K562 (cell line): ENCODE data around the gene CYB5D1. TPM values are rescaled to one million over a fixed set of nuclear protein-coding genes. Genes with fewer than 3 reads are reported as not detected.

ENCODE experiments used
- CBFB ChIP-seq: sonication (generic); formaldehyde crosslinking; IDR thresholded peaks from 2 replicates; pipeline ENCODE4 v1.4.0; 2020; ENCODE audit warnings: mild to moderate bottlenecking, missing genetic modification reagents
- CC2D1A ChIP-seq: fragments of 450-650 bp; IDR thresholded peaks from 2 replicates; pipeline ENCODE4 v1.6.1; 2017; ENCODE audit warnings: mild to moderate bottlenecking
- EP400 ChIP-seq: fragments of 450-650 bp; IDR thresholded peaks from 2 replicates; pipeline ENCODE4 v1.6.1; 2017; ENCODE audit warnings: antibody characterized with exemption, mild to moderate bottlenecking, moderate library complexity
- ERF ChIP-seq: fragments of 450-650 bp; formaldehyde crosslinking; IDR thresholded peaks from 2 replicates; pipeline ENCODE4 v1.4.0; 2020; ENCODE audit warnings: mild to moderate bottlenecking, mixed read lengths
- MAX ChIP-seq: sonication (generic); formaldehyde crosslinking; IDR thresholded peaks from 2 replicates; pipeline ENCODE4 v1.9.0; 2022; ENCODE audit warnings: mild to moderate bottlenecking, missing genetic modification reagents
- MLX ChIP-seq, 2 experiments: fragments of 450-650 bp in 1 of 2; sonication (generic) in 1 of 2; formaldehyde crosslinking; conservative IDR thresholded peaks; 2 replicates each; pipeline versions ENCODE4 v1.4.0 to v1.8.1; 2020 to 2022; ENCODE audit warnings: mild to moderate bottlenecking in 1 of 2, missing genetic modification reagents in 1 of 2
- MXI1 ChIP-seq: IDR thresholded peaks from 2 replicates; pipeline ENCODE4 v1.6.1; 2011; ENCODE audit warnings: low read depth, mild to moderate bottlenecking, improper control_type of control experiment, low read length
- NCOA2 ChIP-seq, 2 experiments: fragments of 450-650 bp; IDR thresholded peaks; 2 replicates each; pipeline ENCODE4 v1.6.1; 2018; ENCODE audit warnings: mild to moderate bottlenecking in 2 of 2, moderate library complexity in 1 of 2; ENCODE audit not compliant: partially characterized antibody in 2 of 2
- NFRKB ChIP-seq: fragments of 450-650 bp; IDR thresholded peaks from 2 replicates; pipeline ENCODE4 v1.6.1; 2016; ENCODE audit warnings: low read depth
- PTBP1 ChIP-seq: fragments of 200-400 bp; formaldehyde crosslinking; IDR thresholded peaks from 2 replicates; pipeline ENCODE4 v1.6.1; 2017; ENCODE audit warnings: low read depth, low read length
- SIRT6 ChIP-seq: IDR thresholded peaks from one replicate; pipeline ENCODE4 v1.6.1; 2012; ENCODE audit warnings: low read depth, mild to moderate bottlenecking, control low read depth, inconsistent platforms, low read length, moderate library complexity
- TAF9B ChIP-seq: fragments of 450-650 bp; IDR thresholded peaks from 2 replicates; pipeline ENCODE4 v1.6.1; 2018; ENCODE audit warnings: mild to moderate bottlenecking; ENCODE audit not compliant: partially characterized antibody
- TSHZ1 ChIP-seq: fragments of 250-450 bp; sonication (Bioruptor Pico); IDR thresholded peaks from 2 replicates; pipeline ENCODE4 v1.4.0; 2020; ENCODE audit warnings: mild to moderate bottlenecking, moderate library complexity
- ZNF277 ChIP-seq: fragments of 250-450 bp; sonication (Bioruptor Pico); IDR thresholded peaks from 2 replicates; pipeline ENCODE4 v1.8.0; 2022; ENCODE audit warnings: inconsistent platforms, mild to moderate bottlenecking, moderate library complexity, borderline replicate concordance
- ZNF583 ChIP-seq: fragments of 250-450 bp; sonication (Bioruptor Pico); IDR thresholded peaks from 2 replicates; pipeline ENCODE4 v1.4.0; 2020
- polyA plus RNA-seq, 8 experiments: library from polyadenylated mRNA; depleted of rRNA in 4 of 8; stranded (reverse) in 5 of 8; unstranded in 3 of 8; fragments of >200 nt; fragmentation: Nextera tagmentation in 2 of 8; fragmentation: Illumina TruSeq in 1 of 8; extraction: Ambion mirVana in 2 of 8; extraction: Trizol in 1 of 8; gene quantifications; 2 replicates each; pipeline versions ENCODE4 v1.2.1 to v1.2.3, GENCODE V29; 2011 to 2014; ENCODE audit warnings: inconsistent platforms in 1 of 8, missing spikeins in 1 of 8
- total RNA-seq, 7 experiments: library from RNA; depleted of rRNA in 6 of 7; stranded (reverse); fragments of >200 nt in 6 of 7; fragmentation: Illumina TruSeq in 2 of 7; extraction: Trizol in 2 of 7; gene quantifications; 2 replicates each; pipeline versions ENCODE4 v1.2.1 to v1.2.3, GENCODE V29; 2011 to 2021; ENCODE audit warnings: low replicate concordance in 1 of 7
- TF ChIP-seq, protein P1 (sequence below): sonication (generic); formaldehyde crosslinking; IDR thresholded peaks from 2 replicates; pipeline ENCODE4 v1.8.1; 2022; ENCODE audit warnings: missing genetic modification reagents
- TF ChIP-seq, protein P2 (sequence below), 2 experiments: fragments of 450-650 bp in 1 of 2; IDR thresholded peaks; 2 replicates each; pipeline ENCODE4 v1.6.1; 2011 to 2017; ENCODE audit warnings: low read depth in 2 of 2, antibody characterized with exemption in 1 of 2, borderline replicate concordance in 1 of 2, low read length in 1 of 2, mild to moderate bottlenecking in 1 of 2, mixed read lengths in 1 of 2; ENCODE audit not compliant: control insufficient read depth in 1 of 2

CYB5D1 gene
- total and polyA plus RNA-seq, 9 of the 15 experiments (the other 6 are each of a cell fraction or from before 2014, with no cell fraction given), result 2.4 to 7.9 (median 5.7) TPM

DNA sequence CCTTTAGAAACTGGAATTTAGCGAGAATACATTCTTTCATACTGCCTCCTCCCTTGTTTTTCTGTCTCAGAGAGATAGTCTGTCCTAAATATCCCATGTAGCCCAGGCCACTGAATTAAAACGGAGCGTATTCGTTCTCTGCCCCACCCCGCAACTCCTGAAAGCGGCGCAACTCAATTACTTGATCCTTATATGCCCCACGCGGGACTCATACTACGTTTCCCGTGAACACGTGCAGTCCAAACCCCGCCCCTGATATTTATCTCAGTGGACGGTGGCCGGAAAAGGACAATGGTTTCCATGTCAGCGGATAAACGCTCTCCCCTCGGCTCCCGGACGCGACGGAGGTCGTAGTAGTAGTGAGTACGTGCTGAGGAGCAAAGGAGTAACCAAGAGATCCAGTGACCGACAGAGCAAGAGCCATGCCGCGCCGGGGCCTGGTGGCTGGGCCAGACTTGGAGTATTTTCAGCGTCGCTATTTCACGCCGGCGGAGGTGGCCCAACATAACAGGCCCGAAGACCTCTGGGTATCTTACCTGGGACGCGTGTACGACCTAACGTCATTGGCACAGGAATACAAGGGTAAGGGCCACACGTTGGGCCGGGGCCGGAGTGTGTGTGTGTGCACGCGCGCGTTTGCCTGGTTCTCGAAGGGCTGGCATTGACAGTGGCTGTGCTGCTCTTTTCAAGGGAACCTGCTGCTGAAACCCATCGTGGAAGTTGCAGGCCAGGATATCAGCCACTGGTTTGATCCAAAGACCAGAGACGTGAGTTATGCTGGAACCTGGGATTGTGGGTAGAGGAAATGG, at the start of gene CYB5D1 (continued):
- no peak for TF ChIP-seq SIRT6
- TF ChIP-seq TSHZ1, result no peak
- TF ChIP-seq CC2D1A, result peak; percentile 59; the same call in 1 of the 2 replicates
- TF ChIP-seq ZNF583, result no peak
- no peak for TF ChIP-seq NCOA2 (IDR thresholded peaks at IDR 0.05; ENCODE audit: partially characterized antibody in 2 of 2)
- no peak for TF ChIP-seq ZNF277
- TF ChIP-seq PTBP1, result no peak
- peak; percentile 88 for TF ChIP-seq EP400
- TF ChIP-seq TAF9B, result no peak
- TF ChIP-seq ERF (CRISPR knock-in tag), result no peak
- peak; percentile 79 for TF ChIP-seq MAX (CRISPR knock-in tag)
- TF ChIP-seq MXI1, result no peak; the same call in 1 of the 2 replicates
- TF ChIP-seq CBFB, result 0 out of 2 replicates have a peak, but pooled peaks have one; percentile 50
- TF ChIP-seq, protein P1, sequence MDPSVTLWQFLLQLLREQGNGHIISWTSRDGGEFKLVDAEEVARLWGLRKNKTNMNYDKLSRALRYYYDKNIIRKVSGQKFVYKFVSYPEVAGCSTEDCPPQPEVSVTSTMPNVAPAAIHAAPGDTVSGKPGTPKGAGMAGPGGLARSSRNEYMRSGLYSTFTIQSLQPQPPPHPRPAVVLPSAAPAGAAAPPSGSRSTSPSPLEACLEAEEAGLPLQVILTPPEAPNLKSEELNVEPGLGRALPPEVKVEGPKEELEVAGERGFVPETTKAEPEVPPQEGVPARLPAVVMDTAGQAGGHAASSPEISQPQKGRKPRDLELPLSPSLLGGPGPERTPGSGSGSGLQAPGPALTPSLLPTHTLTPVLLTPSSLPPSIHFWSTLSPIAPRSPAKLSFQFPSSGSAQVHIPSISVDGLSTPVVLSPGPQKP (CRISPR knock-in tag), result no peak
- TF ChIP-seq NFRKB, result no peak
- TF ChIP-seq, protein P2, sequence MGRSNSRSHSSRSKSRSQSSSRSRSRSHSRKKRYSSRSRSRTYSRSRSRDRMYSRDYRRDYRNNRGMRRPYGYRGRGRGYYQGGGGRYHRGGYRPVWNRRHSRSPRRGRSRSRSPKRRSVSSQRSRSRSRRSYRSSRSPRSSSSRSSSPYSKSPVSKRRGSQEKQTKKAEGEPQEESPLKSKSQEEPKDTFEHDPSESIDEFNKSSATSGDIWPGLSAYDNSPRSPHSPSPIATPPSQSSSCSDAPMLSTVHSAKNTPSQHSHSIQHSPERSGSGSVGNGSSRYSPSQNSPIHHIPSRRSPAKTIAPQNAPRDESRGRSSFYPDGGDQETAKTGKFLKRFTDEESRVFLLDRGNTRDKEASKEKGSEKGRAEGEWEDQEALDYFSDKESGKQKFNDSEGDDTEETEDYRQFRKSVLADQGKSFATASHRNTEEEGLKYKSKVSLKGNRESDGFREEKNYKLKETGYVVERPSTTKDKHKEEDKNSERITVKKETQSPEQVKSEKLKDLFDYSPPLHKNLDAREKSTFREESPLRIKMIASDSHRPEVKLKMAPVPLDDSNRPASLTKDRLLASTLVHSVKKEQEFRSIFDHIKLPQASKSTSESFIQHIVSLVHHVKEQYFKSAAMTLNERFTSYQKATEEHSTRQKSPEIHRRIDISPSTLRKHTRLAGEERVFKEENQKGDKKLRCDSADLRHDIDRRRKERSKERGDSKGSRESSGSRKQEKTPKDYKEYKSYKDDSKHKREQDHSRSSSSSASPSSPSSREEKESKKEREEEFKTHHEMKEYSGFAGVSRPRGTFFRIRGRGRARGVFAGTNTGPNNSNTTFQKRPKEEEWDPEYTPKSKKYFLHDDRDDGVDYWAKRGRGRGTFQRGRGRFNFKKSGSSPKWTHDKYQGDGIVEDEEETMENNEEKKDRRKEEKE (IDR thresholded peaks at IDR 0.05; ENCODE audit: borderline replicate concordance in 1 of 2, control insufficient read depth in 1 of 2, low read depth in 2 of 2, low read length in 1 of 2), result no peak
- TF ChIP-seq MLX (CRISPR knock-in tag; conservative IDR thresholded peaks at IDR 0.05), result no peak
